SJSA1 (cell line): ENCODE results near the gene ALDH3A2. TPM values are rescaled to one million over a fixed set of nuclear protein-coding genes. Genes with fewer than 3 reads are reported as not detected.
"Not testable (repeated sequence)": the region's sequence is repeated elsewhere in the genome, so short reads cannot be mapped to it uniquely, and the experiment has no call there.

Source experiments
- DNase-seq, 2 experiments: peaks; one replicate each; pipeline ENCODE4 v3.0.0-alpha.2; 2015 to 2020; ENCODE audit warnings: low spot score in 2 of 2, low read depth in 1 of 2
- H3K27ac ChIP-seq: fragments of 250-450 bp; sonication (Bioruptor Pico); 2 replicates; pipeline ENCODE4 v1.5.1; 2020; ENCODE audit warnings: mild to moderate bottlenecking, moderate library complexity
- H3K27me3 ChIP-seq: fragments of 250-450 bp; sonication (Bioruptor Pico); replicated peaks from 2 replicates; pipeline ENCODE4 v1.5.1; 2020; ENCODE audit warnings: mild to moderate bottlenecking, moderate library complexity
- H3K36me3 ChIP-seq: fragments of 250-450 bp; sonication (Bioruptor Pico); 2 replicates; pipeline ENCODE4 v1.5.1; 2020; ENCODE audit warnings: mild to moderate bottlenecking
- H3K4me1 ChIP-seq: fragments of 250-450 bp; sonication (Bioruptor Pico); replicated peaks from 2 replicates; pipeline ENCODE4 v1.6.1; 2021; ENCODE audit warnings: mild to moderate bottlenecking
- H3K4me3 ChIP-seq: fragments of 250-450 bp; sonication (Bioruptor Pico); 2 replicates; pipeline ENCODE4 v1.5.1; 2020; ENCODE audit warnings: mild to moderate bottlenecking
- H3K9me3 ChIP-seq: fragments of 250-450 bp; sonication (Bioruptor Pico); replicated peaks from 2 replicates; pipeline ENCODE4 v1.5.1; 2020; ENCODE audit warnings: mild to moderate bottlenecking
- total RNA-seq: library from RNA; depleted of rRNA; stranded (reverse); fragments of >200 nt; shearing (Covaris generic); gene quantifications from 2 replicates; pipeline ENCODE4 v1.2.3, GENCODE V29; 2014

The ALDH3A2 gene
- total RNA-seq, 1 experiment from 2014 or later: 22.1 TPM

GRCh38 chr17:19676896-19677295 lies 28.3 kb downstream of the ALDH3A2 start:
- Histone ChIP-seq H3K4me1 (peaks cover 7% of the 10 kb centered on the region; the same call in 1 of the 2 replicates), H3K36me3 (no peaks in the 10 kb centered on the region), H3K27me3 (no peaks in the 10 kb centered on the region), H3K9me3 (no peaks in the 10 kb centered on the region), H3K4me3 (no peak overlapping the region), H3K27ac (no peak overlapping the region)
- peak in 1 of 2 experiments; percentile 13 for DNase-seq

GRCh38 chr17:19677736-19678379 lies 29.3 kb downstream of the ALDH3A2 start:
- DNase-seq: peak in 1 of 2 experiments; percentile 8
- H3K4me1 ChIP-seq: peaks cover 7% of the 10 kb centered on the region; the same call in 1 of the 2 replicates
- no peak overlapping the region for H3K4me3 ChIP-seq
- no peaks in the 10 kb centered on the region; the same call in 1 of the 2 replicates for H3K9me3 ChIP-seq
- no peaks in the 10 kb centered on the region for H3K36me3 ChIP-seq
- H3K27me3 ChIP-seq: no peaks in the 10 kb centered on the region
- no peak overlapping the region for H3K27ac ChIP-seq

- Histone ChIP-seq H3K27me3 (no peaks in the 10 kb centered on the region), H3K4me1 (peaks cover 12% of the 10 kb centered on the region), H3K4me3 (no peak overlapping the region), H3K36me3 (no peaks in the 10 kb centered on the region), H3K27ac (no peak overlapping the region), H3K9me3 (no peaks in the 10 kb centered on the region; the same call in 1 of the 2 replicates)
- peak in 1 of 2 experiments; percentile 26 for DNase-seq
Observed at GRCh38 chr17:19678581-19679453, 30.3 kb downstream of the ALDH3A2 start.

- Histone ChIP-seq H3K4me3 (no peak overlapping the region), H3K36me3 (no peaks in the 10 kb centered on the region), H3K27me3 (no peaks in the 10 kb centered on the region), H3K9me3 (no peaks in the 10 kb centered on the region; the same call in 1 of the 2 replicates), H3K4me1 (peaks cover 12% of the 10 kb centered on the region), H3K27ac (no peak overlapping the region)
- DNase-seq: peak in 1 of 2 experiments; percentile 4
Observed at GRCh38 chr17:19683117-19683516, 34.6 kb downstream of the ALDH3A2 start.

GRCh38 chr17:19684909-19685580 lies 36.5 kb downstream of the ALDH3A2 start:
- not testable (repeated sequence) for H3K9me3 ChIP-seq, H3K4me3 ChIP-seq, H3K36me3 ChIP-seq, H3K27me3 ChIP-seq, H3K27ac ChIP-seq
- DNase-seq: peak in 1 of 2 experiments; percentile 16
- peaks cover 12% of the 10 kb centered on the region for H3K4me1 ChIP-seq

GRCh38 chr17:19686400-19687090 lies 38.0 kb downstream of the ALDH3A2 start:
- DNase-seq: no peak
- Histone ChIP-seq H3K27ac (no peak overlapping the region), H3K27me3 (no peaks in the 10 kb centered on the region), H3K9me3 (no peaks in the 10 kb centered on the region; the same call in 1 of the 2 replicates), H3K4me3 (no peak overlapping the region), H3K4me1 (peaks cover 7% of the 10 kb centered on the region), H3K36me3 (no peaks in the 10 kb centered on the region)

GRCh38 chr17:19702217-19702641 lies 53.7 kb downstream of the ALDH3A2 start:
- Histone ChIP-seq H3K27ac (no peak overlapping the region), H3K36me3 (no peaks in the 10 kb centered on the region), H3K27me3 (no peaks in the 10 kb centered on the region), H3K4me3 (no peak overlapping the region), H3K9me3 (no peaks in the 10 kb centered on the region), H3K4me1 (no peaks in the 10 kb centered on the region)
- no peak for DNase-seq

- DNase-seq: no peak
- no peak overlapping the region for H3K27ac ChIP-seq
- H3K9me3 ChIP-seq: no peaks in the 10 kb centered on the region
- H3K36me3 ChIP-seq: no peaks in the 10 kb centered on the region
- no peaks in the 10 kb centered on the region for H3K27me3 ChIP-seq
- no peaks in the 10 kb centered on the region for H3K4me1 ChIP-seq
- H3K4me3 ChIP-seq: no peak overlapping the region
Observed at GRCh38 chr17:19703106-19703827, 54.7 kb downstream of the ALDH3A2 start.

GRCh38 chr17:19703828-19704613 lies 55.5 kb downstream of the ALDH3A2 start:
- no peak overlapping the region for H3K27ac ChIP-seq
- H3K27me3 ChIP-seq: no peaks in the 10 kb centered on the region
- no peaks in the 10 kb centered on the region for H3K4me1 ChIP-seq
- no peaks in the 10 kb centered on the region for H3K36me3 ChIP-seq
- H3K4me3 ChIP-seq: no peak overlapping the region
- no peaks in the 10 kb centered on the region for H3K9me3 ChIP-seq
- DNase-seq: no peak

GRCh38 chr17:19705201-19705600 lies 56.6 kb downstream of the ALDH3A2 start:
- Histone ChIP-seq H3K27me3 (no peaks in the 10 kb centered on the region), H3K9me3 (no peaks in the 10 kb centered on the region), H3K36me3 (no peaks in the 10 kb centered on the region), H3K27ac (no peak overlapping the region), H3K4me1 (no peaks in the 10 kb centered on the region), H3K4me3 (no peak overlapping the region)
- DNase-seq: no peak

- H3K27me3 ChIP-seq: no peaks in the 10 kb centered on the region
- H3K4me1 ChIP-seq: no peaks in the 10 kb centered on the region
- no peaks in the 10 kb centered on the region for H3K9me3 ChIP-seq
- no peak for DNase-seq
- H3K27ac ChIP-seq: no peak overlapping the region
- H3K4me3 ChIP-seq: no peak overlapping the region
- no peaks in the 10 kb centered on the region for H3K36me3 ChIP-seq
Observed at GRCh38 chr17:19705771-19706770, 57.5 kb downstream of the ALDH3A2 start.
